ENCODE measurements around the gene GOLIM4.

Gene GOLIM4

DNA sequence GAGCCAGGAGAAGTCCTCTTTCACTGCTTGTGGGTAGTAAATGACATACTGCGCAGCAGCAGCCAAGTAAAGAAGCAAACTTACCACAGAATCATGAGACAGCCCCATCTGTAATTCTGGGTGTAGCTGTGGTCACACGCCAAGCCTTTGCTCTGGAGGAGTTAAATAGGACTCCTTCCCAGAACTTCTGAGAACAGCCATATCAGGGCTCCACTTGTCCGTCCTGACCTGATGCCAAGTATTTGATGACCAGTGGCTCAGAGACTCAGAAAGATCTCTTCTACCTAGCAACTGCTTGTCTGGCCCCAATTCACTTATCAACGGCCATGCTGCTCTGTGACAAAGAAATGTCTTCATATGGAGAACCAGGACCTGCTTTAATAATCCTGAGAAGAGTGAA, 20.6 kb upstream of the GOLIM4 start:
- DNase-seq (ENCODE audit: low read depth, low spot score), result no peak
- H3K36me3 ChIP-seq (ENCODE audit: insufficient read depth, insufficient read length, low read length), result no peaks in the 10 kb centered on the region
- H3K9me3 ChIP-seq (ENCODE audit: insufficient read depth, low read length), result no peaks in the 10 kb centered on the region
- no peak overlapping the region for H3K4me3 ChIP-seq (ENCODE audit: insufficient read length, low read depth)
- TF ChIP-seq ZNF274 (IDR thresholded peaks at IDR 0.05; ENCODE audit: low read depth, low read length), result no peak
- TF ChIP-seq YY1 (IDR thresholded peaks at IDR 0.05; ENCODE audit: insufficient read depth, insufficient read length), result no peak
- no peak for TF ChIP-seq SUZ12 (IDR thresholded peaks at IDR 0.05; ENCODE audit: extremely low read depth, insufficient read depth, insufficient read length)
- H3K4me1 ChIP-seq (ENCODE audit: insufficient read depth, insufficient read length), result no peaks in the 10 kb centered on the region
- no peaks in the 10 kb centered on the region for H3K27me3 ChIP-seq (ENCODE audit: insufficient read depth, insufficient read length)
- no peak overlapping the region for H3K9ac ChIP-seq (ENCODE audit: insufficient read length, low read depth)

DNA sequence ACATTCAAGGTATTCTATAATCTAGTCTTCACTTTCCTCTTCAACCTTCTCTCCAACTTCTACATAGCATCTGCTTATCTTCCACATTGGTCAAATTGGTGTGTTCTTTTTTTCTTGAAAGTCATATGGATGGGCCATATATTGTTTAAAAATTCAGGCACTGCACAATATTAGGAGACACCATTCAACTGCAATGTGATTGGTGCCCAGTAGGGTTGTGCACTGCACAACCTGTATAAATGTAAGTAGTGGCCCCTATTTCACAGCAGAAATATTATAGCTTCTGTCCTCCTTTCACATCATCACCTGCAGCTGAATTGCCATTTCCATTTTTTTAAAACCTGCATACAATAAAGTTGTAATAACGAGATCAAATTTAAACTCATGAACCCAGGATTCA, 18.1 kb upstream of the GOLIM4 start:
- Histone ChIP-seq H3K27me3 (ENCODE audit: insufficient read depth, insufficient read length) (no peaks in the 10 kb centered on the region), H3K9me3 (ENCODE audit: insufficient read depth, low read length) (no peaks in the 10 kb centered on the region), H3K36me3 (ENCODE audit: insufficient read depth, insufficient read length, low read length) (no peaks in the 10 kb centered on the region), H3K9ac (ENCODE audit: insufficient read length, low read depth) (no peak overlapping the region), H3K4me1 (ENCODE audit: insufficient read depth, insufficient read length) (no peaks in the 10 kb centered on the region), H3K4me3 (ENCODE audit: insufficient read length, low read depth) (no peak overlapping the region)
- no peak for DNase-seq (ENCODE audit: low read depth, low spot score)
- TF ChIP-seq ZNF274 (IDR thresholded peaks at IDR 0.05; ENCODE audit: low read depth, low read length), result no peak
- no peak for TF ChIP-seq SUZ12 (IDR thresholded peaks at IDR 0.05; ENCODE audit: extremely low read depth, insufficient read depth, insufficient read length)
- TF ChIP-seq YY1 (IDR thresholded peaks at IDR 0.05; ENCODE audit: insufficient read depth, insufficient read length), result no peak

DNA sequence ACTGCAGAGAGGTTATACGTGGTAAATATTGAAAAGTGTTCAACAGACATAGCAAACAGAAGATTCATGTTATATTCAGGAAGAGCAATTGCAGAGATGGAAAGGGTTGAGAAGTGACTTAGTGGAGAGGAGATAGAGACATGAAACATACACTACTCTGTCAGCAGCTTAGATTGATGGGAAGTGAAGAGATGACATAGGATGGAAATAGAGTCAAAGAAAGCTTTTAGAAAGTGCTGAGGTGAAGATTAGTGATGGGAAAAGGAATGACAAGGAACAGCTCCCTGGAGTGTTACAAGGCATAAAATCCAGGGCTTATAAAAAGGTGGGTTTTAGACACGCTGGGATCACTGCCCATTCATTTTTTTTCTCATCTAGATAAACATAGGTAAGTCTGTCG, 17.2 kb upstream of the GOLIM4 start:
- no peaks in the 10 kb centered on the region for H3K27me3 ChIP-seq (ENCODE audit: insufficient read depth, insufficient read length)
- no peak for DNase-seq (ENCODE audit: low read depth, low spot score)
- H3K4me1 ChIP-seq (ENCODE audit: insufficient read depth, insufficient read length), result no peaks in the 10 kb centered on the region
- no peaks in the 10 kb centered on the region for H3K9me3 ChIP-seq (ENCODE audit: insufficient read depth, low read length)
- H3K4me3 ChIP-seq (ENCODE audit: insufficient read length, low read depth), result no peak overlapping the region
- TF ChIP-seq ZNF274 (IDR thresholded peaks at IDR 0.05; ENCODE audit: low read depth, low read length) (no peak), YY1 (IDR thresholded peaks at IDR 0.05; ENCODE audit: insufficient read depth, insufficient read length) (no peak), SUZ12 (IDR thresholded peaks at IDR 0.05; ENCODE audit: extremely low read depth, insufficient read depth, insufficient read length) (no peak)
- no peak overlapping the region for H3K9ac ChIP-seq (ENCODE audit: insufficient read length, low read depth)
- no peaks in the 10 kb centered on the region for H3K36me3 ChIP-seq (ENCODE audit: insufficient read depth, insufficient read length, low read length)

DNA sequence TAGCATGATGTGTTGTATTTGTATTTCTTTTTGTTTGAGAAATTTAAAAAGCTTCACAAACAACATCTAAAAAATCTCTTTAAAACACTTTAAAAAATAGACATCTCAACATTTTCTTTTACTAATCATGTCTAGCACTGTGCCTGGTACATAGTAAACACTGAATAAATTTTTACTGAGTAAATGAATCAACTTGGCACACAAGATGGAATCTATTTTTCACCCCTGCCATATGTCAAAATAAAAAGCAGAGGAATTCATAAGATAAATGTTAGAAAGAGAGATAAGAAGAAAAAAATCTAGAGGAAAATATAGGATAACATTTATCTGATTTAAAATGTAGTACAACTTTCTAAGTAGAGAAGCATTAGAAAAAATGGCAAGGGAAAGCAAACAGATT, 8.6 kb upstream of the GOLIM4 start:
- H3K36me3 ChIP-seq (ENCODE audit: insufficient read depth, insufficient read length, low read length), result no peaks in the 10 kb centered on the region
- no peak overlapping the region for H3K9ac ChIP-seq (ENCODE audit: insufficient read length, low read depth)
- TF ChIP-seq ZNF274 (IDR thresholded peaks at IDR 0.05; ENCODE audit: low read depth, low read length), result no peak
- TF ChIP-seq SUZ12 (IDR thresholded peaks at IDR 0.05; ENCODE audit: extremely low read depth, insufficient read depth, insufficient read length), result no peak
- TF ChIP-seq YY1 (IDR thresholded peaks at IDR 0.05; ENCODE audit: insufficient read depth, insufficient read length), result no peak
- no peaks in the 10 kb centered on the region for H3K4me1 ChIP-seq (ENCODE audit: insufficient read depth, insufficient read length)
- H3K4me3 ChIP-seq (ENCODE audit: insufficient read length, low read depth), result no peak overlapping the region
- no peaks in the 10 kb centered on the region for H3K9me3 ChIP-seq (ENCODE audit: insufficient read depth, low read length)
- H3K27me3 ChIP-seq (ENCODE audit: insufficient read depth, insufficient read length), result no peaks in the 10 kb centered on the region
- no peak for DNase-seq (ENCODE audit: low read depth, low spot score)

DNA sequence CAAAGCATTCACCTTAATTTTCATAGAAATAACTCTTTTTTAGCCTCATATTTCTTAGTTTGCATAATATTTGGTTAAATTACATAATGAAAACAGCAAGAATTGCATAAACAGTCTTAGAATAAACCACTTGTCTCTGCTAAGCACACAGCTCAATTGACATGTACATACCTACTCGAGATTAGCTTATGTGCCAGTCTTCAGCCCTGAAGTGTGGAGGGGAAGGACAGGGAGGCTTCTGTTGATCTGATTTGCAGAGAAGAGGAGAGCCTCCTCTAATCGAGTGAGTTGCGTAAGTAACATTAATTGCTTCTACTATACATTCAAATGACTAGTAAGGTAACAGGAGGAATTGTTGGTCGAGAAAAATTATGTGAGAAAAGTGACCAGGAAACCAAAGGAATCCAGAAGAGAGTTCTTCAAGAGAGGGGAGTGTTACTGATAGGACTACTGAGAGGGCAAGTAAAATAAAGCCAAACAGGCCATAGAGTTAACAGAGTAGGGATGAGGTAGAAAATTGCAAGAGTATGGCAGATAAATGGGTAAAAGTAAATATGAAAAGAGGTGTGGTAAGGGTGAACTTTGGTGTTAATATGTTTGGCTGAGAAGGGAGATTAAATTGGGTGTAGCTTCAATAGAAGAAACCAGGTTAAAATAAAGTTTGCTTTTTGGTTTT, 7.1 kb upstream of the GOLIM4 start:
- no peak for TF ChIP-seq SUZ12 (IDR thresholded peaks at IDR 0.05; ENCODE audit: extremely low read depth, insufficient read depth, insufficient read length)
- TF ChIP-seq ZNF274 (IDR thresholded peaks at IDR 0.05; ENCODE audit: low read depth, low read length), result no peak
- no peak for TF ChIP-seq YY1 (IDR thresholded peaks at IDR 0.05; ENCODE audit: insufficient read depth, insufficient read length)
- Histone ChIP-seq H3K4me1 (ENCODE audit: insufficient read depth, insufficient read length) (no peaks in the 10 kb centered on the region), H3K9ac (ENCODE audit: insufficient read length, low read depth) (no peak overlapping the region), H3K27me3 (ENCODE audit: insufficient read depth, insufficient read length) (no peaks in the 10 kb centered on the region), H3K4me3 (ENCODE audit: insufficient read length, low read depth) (no peak overlapping the region), H3K9me3 (ENCODE audit: insufficient read depth, low read length) (no peaks in the 10 kb centered on the region), H3K36me3 (ENCODE audit: insufficient read depth, insufficient read length, low read length) (no peaks in the 10 kb centered on the region)
- DNase-seq (ENCODE audit: low read depth, low spot score), result no peak

DNA sequence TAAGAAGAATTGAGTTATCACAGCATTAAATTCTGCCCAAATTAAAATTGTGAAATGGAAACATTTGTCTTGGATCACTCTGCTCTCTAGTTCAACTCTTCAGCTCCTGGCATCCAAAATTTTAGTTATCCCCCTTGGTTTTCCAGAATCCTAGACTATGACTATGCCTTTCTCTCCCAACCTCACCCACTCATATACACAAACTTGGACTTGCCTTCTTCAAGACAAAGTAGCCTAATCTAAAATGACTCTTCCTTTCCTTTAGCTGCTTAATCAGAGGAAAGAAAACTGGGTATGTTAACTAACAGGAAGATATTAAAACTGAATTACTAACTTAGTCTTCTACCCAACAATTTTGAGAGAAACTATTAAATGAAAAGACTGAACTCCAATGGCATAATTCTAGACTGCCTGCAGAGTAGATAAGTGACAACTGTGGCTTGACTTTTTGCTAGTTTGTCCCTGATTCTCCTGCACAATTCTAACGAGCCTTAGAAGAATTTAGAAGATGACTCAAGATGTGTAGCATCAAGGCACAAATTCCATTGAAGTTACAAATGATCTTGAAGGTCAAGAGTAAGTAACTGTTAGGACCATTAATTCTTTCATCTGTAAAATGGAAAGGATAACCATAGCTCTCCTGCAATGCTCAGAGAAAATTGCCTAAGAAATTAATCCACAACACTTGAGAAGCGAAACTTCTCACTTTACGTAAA, 5.2 kb upstream of the GOLIM4 start:
- Histone ChIP-seq H3K4me1 (ENCODE audit: insufficient read depth, insufficient read length) (no peaks in the 10 kb centered on the region), H3K9me3 (ENCODE audit: insufficient read depth, low read length) (no peaks in the 10 kb centered on the region), H3K9ac (ENCODE audit: insufficient read length, low read depth) (no peak overlapping the region), H3K4me3 (ENCODE audit: insufficient read length, low read depth) (no peak overlapping the region), H3K36me3 (ENCODE audit: insufficient read depth, insufficient read length, low read length) (no peaks in the 10 kb centered on the region), H3K27me3 (ENCODE audit: insufficient read depth, insufficient read length) (no peaks in the 10 kb centered on the region)
- no peak for TF ChIP-seq ZNF274 (IDR thresholded peaks at IDR 0.05; ENCODE audit: low read depth, low read length)
- TF ChIP-seq SUZ12 (IDR thresholded peaks at IDR 0.05; ENCODE audit: extremely low read depth, insufficient read depth, insufficient read length), result no peak
- no peak for TF ChIP-seq YY1 (IDR thresholded peaks at IDR 0.05; ENCODE audit: insufficient read depth, insufficient read length)
- DNase-seq (ENCODE audit: low read depth, low spot score), result no peak

DNA sequence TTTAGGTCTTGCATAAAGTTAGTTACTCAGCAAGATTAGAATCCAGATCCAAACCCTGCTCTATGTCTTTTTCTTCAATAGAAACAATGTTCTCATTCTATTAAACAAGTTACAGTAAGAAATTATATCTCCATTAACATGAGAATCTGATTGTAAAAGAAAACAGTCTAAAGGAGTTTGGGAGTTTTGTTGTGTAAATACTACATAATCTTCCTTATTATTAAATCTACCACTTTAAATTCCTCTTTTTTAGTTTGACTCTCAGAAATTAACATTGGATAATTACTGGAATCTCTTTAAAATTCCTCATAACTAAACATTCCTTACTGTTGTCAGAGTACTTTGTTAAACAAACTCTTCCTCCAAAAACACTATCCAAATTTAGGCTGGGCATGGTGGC, 1.7 kb upstream of the GOLIM4 start:
- Histone ChIP-seq H3K27me3 (ENCODE audit: insufficient read depth, insufficient read length) (no peaks in the 10 kb centered on the region), H3K9ac (ENCODE audit: insufficient read length, low read depth) (no peak overlapping the region), H3K4me1 (ENCODE audit: insufficient read depth, insufficient read length) (no peaks in the 10 kb centered on the region), H3K9me3 (ENCODE audit: insufficient read depth, low read length) (no peaks in the 10 kb centered on the region), H3K4me3 (ENCODE audit: insufficient read length, low read depth) (no peak overlapping the region), H3K36me3 (ENCODE audit: insufficient read depth, insufficient read length, low read length) (no peaks in the 10 kb centered on the region)
- DNase-seq (ENCODE audit: low read depth, low spot score), result no peak
- TF ChIP-seq SUZ12 (IDR thresholded peaks at IDR 0.05; ENCODE audit: extremely low read depth, insufficient read depth, insufficient read length), result no peak
- TF ChIP-seq YY1 (IDR thresholded peaks at IDR 0.05; ENCODE audit: insufficient read depth, insufficient read length), result no peak
- no peak for TF ChIP-seq ZNF274 (IDR thresholded peaks at IDR 0.05; ENCODE audit: low read depth, low read length)

Measured in NT2/D1 (cell line).